GM20000 (cell line): ENCODE measurements around the gene LRIG1.
A peak's percentile ranks its signal among the peaks of the same experiment; 100 is the strongest.

ENCODE experiments used
- DNase-seq: peaks from one replicate; pipeline ENCODE4 v3.0.0; 2012; ENCODE audit warnings: low spot score
- CTCF ChIP-seq: IDR thresholded peaks from 2 replicates; pipeline ENCODE4 v1.5.1; 2012; ENCODE audit warnings: mild to moderate bottlenecking, control low read depth; ENCODE audit errors: extremely low read depth, missing control alignments

Gene LRIG1

GRCh38 chr3:66383998-66384745, 116.7 kb downstream of the LRIG1 start:
- no peak for TF ChIP-seq CTCF
- no peak for DNase-seq

GRCh38 chr3:66383023-66383422, 117.8 kb downstream of the LRIG1 start:
- no peak for DNase-seq
- TF ChIP-seq CTCF, result no peak

GRCh38 chr3:66382142-66382541, 118.7 kb downstream of the LRIG1 start:
- no peak for TF ChIP-seq CTCF
- DNase-seq, result no peak

GRCh38 chr3:66381626-66382025, 119.2 kb downstream of the LRIG1 start:
- TF ChIP-seq CTCF, result no peak
- DNase-seq, result no peak

GRCh38 chr3:66380200-66380932, 120.5 kb downstream of the LRIG1 start:
- DNase-seq, result no peak
- TF ChIP-seq CTCF, result no peak

GRCh38 chr3:66379565-66379964, 121.3 kb downstream of the LRIG1 start:
- no peak for DNase-seq
- no peak for TF ChIP-seq CTCF

- DNase-seq, result no peak
- TF ChIP-seq CTCF, result peak; percentile 56
Observed at GRCh38 chr3:66378256-66378655, 122.6 kb downstream of the LRIG1 start.
